IMR-90 (cell line): Measurements from ENCODE around the gene ANTXR1. TPM values are rescaled to one million over a fixed set of nuclear protein-coding genes. Genes with fewer than 3 reads are reported as not detected.

Source experiments
- ATAC-seq: fragments of 200-7000 bp; cut with Tn5 transposase; 2 replicates; pipeline ENCODE4 v1.9.1; 2020; ENCODE audit warnings: low read depth, mild to moderate bottlenecking, moderate library complexity
- BruUV-seq: library from RNA; stranded (reverse); fragments of 400-500 nt; replicated peaks from 2 replicates; lab custom pipeline; 2021; lab: Mats Ljungman, UMichigan
- CTCF ChIA-PET: fragments of 300-600 bp; formaldehyde crosslinking; extraction: SDS; loops from one replicate; lab custom pipeline; 2021; ENCODE audit warnings: antibody characterized with exemption; lab: Yijun Ruan, JAX
- POLR2A ChIA-PET: fragments of 300-600 bp; sonication (Branson Sonifier 250); formaldehyde crosslinking; loops from one replicate; lab custom pipeline; 2022; ENCODE audit warnings: antibody characterized with exemption; ENCODE audit not compliant: unreplicated experiment; lab: Charles Lee
- DNase-seq: peaks from one replicate; pipeline ENCODE4 v3.0.0; 2013
- H2AFZ ChIP-seq: replicated peaks from 2 replicates; pipeline ENCODE3; 2013; ENCODE audit warnings: low read length, mild to moderate bottlenecking; ENCODE audit not compliant: poor library complexity
- H2AK5ac ChIP-seq: 2 replicates; pipeline ENCODE4 v1.6.1; 2013; ENCODE audit warnings: low read depth, low read length, inconsistent platforms
- H2AK9ac ChIP-seq: replicated peaks from 2 replicates; pipeline ENCODE3; 2013; ENCODE audit warnings: mild to moderate bottlenecking, low read depth, low read length, moderate library complexity; ENCODE audit not compliant: poor library complexity
- H2BK120ac ChIP-seq: 2 replicates; pipeline ENCODE4 v1.6.1; 2013; ENCODE audit warnings: low read depth, low read length, inconsistent platforms
- H2BK15ac ChIP-seq: 3 replicates; pipeline ENCODE4 v1.6.1; 2013; ENCODE audit warnings: low read depth, low read length, inconsistent platforms
- H2BK20ac ChIP-seq: 2 replicates; pipeline ENCODE4 v1.6.1; 2013; ENCODE audit warnings: low read depth, mild to moderate bottlenecking, inconsistent platforms, low read length, moderate library complexity
- H2BK5ac ChIP-seq: 2 replicates; pipeline ENCODE4 v1.6.1; 2013; ENCODE audit warnings: mild to moderate bottlenecking, low read depth, low read length, inconsistent platforms; ENCODE audit not compliant: poor library complexity, severe bottlenecking
- H3K14ac ChIP-seq: replicated peaks from 2 replicates; pipeline ENCODE4 v1.6.1; 2013; ENCODE audit warnings: low read depth, low read length, inconsistent platforms
- H3K18ac ChIP-seq: 2 replicates; pipeline ENCODE4 v1.6.1; 2013; ENCODE audit warnings: low read depth, low read length, control low read depth
- H3K23ac ChIP-seq: 2 replicates; pipeline ENCODE4 v1.6.1; 2013; ENCODE audit warnings: low read depth, low read length, inconsistent platforms
- H3K27ac ChIP-seq: 2 replicates; pipeline ENCODE4 v1.5.1; 2013; ENCODE audit warnings: mild to moderate bottlenecking, control low read depth, low read length; ENCODE audit not compliant: insufficient read depth
- H3K27me3 ChIP-seq: 2 replicates; pipeline ENCODE4 v1.6.1; 2013; ENCODE audit warnings: low read length; ENCODE audit not compliant: control insufficient read depth, insufficient read depth
- H3K36me3 ChIP-seq: 2 replicates; pipeline ENCODE4 v1.6.1; 2013; ENCODE audit warnings: low read length, mixed read lengths; ENCODE audit not compliant: control insufficient read depth, insufficient read depth
- H3K4ac ChIP-seq: 2 replicates; pipeline ENCODE4 v1.6.1; 2013; ENCODE audit warnings: low read depth, low read length, inconsistent platforms
- H3K4me1 ChIP-seq: 2 replicates; pipeline ENCODE4 v1.6.1; 2013; ENCODE audit warnings: low read length, mixed read lengths; ENCODE audit not compliant: control insufficient read depth, insufficient read depth
- H3K4me2 ChIP-seq: 2 replicates; pipeline ENCODE4 v1.6.1; 2013; ENCODE audit warnings: low read depth, mild to moderate bottlenecking, control low read depth, low read length, moderate library complexity
- H3K4me3 ChIP-seq: 2 replicates; pipeline ENCODE4 v1.5.1; 2013; ENCODE audit warnings: low read depth, mild to moderate bottlenecking, control low read depth, low read length, moderate library complexity; ENCODE audit not compliant: insufficient read depth
- H3K56ac ChIP-seq: 2 replicates; pipeline ENCODE4 v1.6.1; 2013; ENCODE audit warnings: low read length, inconsistent platforms; ENCODE audit not compliant: insufficient read depth; ENCODE audit errors: extremely low read depth
- H3K79me1 ChIP-seq, 2 experiments: 2 replicates each; pipeline ENCODE4 v1.6.1; 2013; ENCODE audit warnings: low read length in 2 of 2, inconsistent platforms in 1 of 2, low read depth in 1 of 2
- H3K9ac ChIP-seq: 2 replicates; pipeline ENCODE4 v1.6.1; 2013; ENCODE audit warnings: low read depth, low read length, control low read depth
- H3K9me1 ChIP-seq: 2 replicates; pipeline ENCODE4 v1.6.1; 2013; ENCODE audit warnings: low read length, inconsistent platforms; ENCODE audit not compliant: insufficient read depth
- H3K9me3 ChIP-seq: 2 replicates; pipeline ENCODE4 v1.6.1; 2013; ENCODE audit warnings: low read length; ENCODE audit not compliant: control insufficient read depth, insufficient read depth
- H4K20me1 ChIP-seq: 2 replicates; pipeline ENCODE4 v1.6.1; 2013; ENCODE audit warnings: low read length, inconsistent platforms; ENCODE audit not compliant: insufficient read depth
- H4K5ac ChIP-seq: 2 replicates; pipeline ENCODE4 v1.6.1; 2013; ENCODE audit warnings: mild to moderate bottlenecking, low read depth, low read length, control low read depth
- H4K8ac ChIP-seq, 2 experiments: 2 replicates each; pipeline ENCODE4 v1.6.1; 2013; ENCODE audit warnings: low read depth in 2 of 2, low read length in 2 of 2, control low read depth in 1 of 2, inconsistent platforms in 1 of 2
- H4K91ac ChIP-seq: 2 replicates; pipeline ENCODE4 v1.6.1; 2013; ENCODE audit warnings: low read depth, low read length, inconsistent platforms; ENCODE audit not compliant: insufficient read depth
- CTCF ChIP-seq: conservative IDR thresholded peaks from 2 replicates; pipeline ENCODE4 v1.5.1; 2012; ENCODE audit warnings: mild to moderate bottlenecking, low read depth, low read length, improper control_type of control experiment
- WGBS, 2 experiments: methylation state at CpG; one replicate each; pipeline versions ENCODE4 v1.1.5 to v1.1.7; 2013; ENCODE audit warnings: missing lambda C conversion rate in 2 of 2; ENCODE audit not compliant: insufficient read length in 1 of 2; ENCODE audit errors: extremely low coverage in 2 of 2; 5-methylcytosine and 5-hydroxymethylcytosine counted together
- dilution Hi-C: fragments of 300-500 bp; cut with HindIII; formaldehyde crosslinking; loops from one replicate; pipeline ENCODE4 v1.14.3; 2018; ENCODE audit warnings: low sequenced_read_pairs; ENCODE audit not compliant: unreplicated experiment
- in situ Hi-C: fragments of 300-500 bp; cut with MboI; formaldehyde crosslinking; loops from 3 replicates; pipeline ENCODE4 v1.14.3; 2019; ENCODE audit warnings: low sequenced_read_pairs, inconsistent platforms, mixed read lengths
- intact Hi-C: fragments of 100-400 bp; cut with micrococcal nuclease; formaldehyde crosslinking; loops from 2 replicates; pipeline ENCODE4 v1.10.0; 2022
- polyA plus RNA-seq, 3 experiments: library from polyadenylated mRNA; depleted of rRNA; stranded (reverse); fragments of >200 nt; gene quantifications; 2 replicates each; pipeline ENCODE4 v1.2.3, GENCODE V29; 2012; ENCODE audit warnings: low replicate concordance in 1 of 3
- total RNA-seq: library from RNA; depleted of rRNA; stranded (reverse); fragments of >200 nt; gene quantifications from 2 replicates; pipeline ENCODE4 v1.2.3, GENCODE V29; 2012

ANTXR1 gene
- total and polyA plus RNA-seq, 2 of the 4 experiments (the other 2 are of a cell fraction): 27.2 to 36.9 TPM

- no peak overlapping the region for H4K8ac ChIP-seq
- no peak overlapping the region for H2BK120ac ChIP-seq
- CTCF ChIA-PET: interaction anchor here (1.0 to 1.6 kb wide), 2 partner anchors 19 to 20 kb away, joined by 3 to 4 read pairs; partner anchors contain the start of gene ANTXR1
- H3K27ac ChIP-seq: no peak overlapping the region
- no peaks in the 10 kb centered on the region for H3K27me3 ChIP-seq
- H3K14ac ChIP-seq: no peak overlapping the region
- intact Hi-C loops (no loop called here), in situ Hi-C loops (no loop called here), dilution Hi-C loops (no loop called here)
- H3K79me1 ChIP-seq: no peaks in the 10 kb centered on the region
- BruUV-seq: no TSS peak
- peaks cover 15% of the 10 kb centered on the region for H3K4me1 ChIP-seq
- POLR2A ChIA-PET: interaction anchor here (0.5 kb wide), 1 partner anchor 61 kb away, joined by 3 read pairs; no protein-coding TSS in a partner anchor
- H3K36me3 ChIP-seq: no peaks in the 10 kb centered on the region
- no peak overlapping the region for H2AK5ac ChIP-seq
- H3K4ac ChIP-seq: no peak overlapping the region
- no peak overlapping the region for H4K5ac ChIP-seq
- H2AK9ac ChIP-seq: no peak overlapping the region
- no peaks in the 10 kb centered on the region for H3K9me1 ChIP-seq
- no peak overlapping the region for H2BK15ac ChIP-seq
- DNase-seq (no peak), ATAC-seq (no peak)
- no peak overlapping the region for H3K4me2 ChIP-seq
- no peak overlapping the region for H3K4me3 ChIP-seq
- no peak overlapping the region for H2BK5ac ChIP-seq
- H3K56ac ChIP-seq: no peak overlapping the region
- no CpG with 5 or more reads among the region's 3 CpGs for WGBS, 2 experiments
- no peak overlapping the region for H2BK20ac ChIP-seq
- no peak overlapping the region for H4K91ac ChIP-seq
- H3K18ac ChIP-seq: no peak overlapping the region
- no peak overlapping the region for H3K9ac ChIP-seq
- no peak for TF ChIP-seq CTCF
- H4K20me1 ChIP-seq: no peaks in the 10 kb centered on the region
- H3K9me3 ChIP-seq: no peaks in the 10 kb centered on the region
- peak overlapping the region; percentile 47 for H2AFZ ChIP-seq
- no peak overlapping the region for H3K23ac ChIP-seq
These were observed 20.0 kb upstream of the ANTXR1 start for GRCh38 chr2:68992933-68993332.
